ENCODE measurements around the gene COA5.

DNA sequence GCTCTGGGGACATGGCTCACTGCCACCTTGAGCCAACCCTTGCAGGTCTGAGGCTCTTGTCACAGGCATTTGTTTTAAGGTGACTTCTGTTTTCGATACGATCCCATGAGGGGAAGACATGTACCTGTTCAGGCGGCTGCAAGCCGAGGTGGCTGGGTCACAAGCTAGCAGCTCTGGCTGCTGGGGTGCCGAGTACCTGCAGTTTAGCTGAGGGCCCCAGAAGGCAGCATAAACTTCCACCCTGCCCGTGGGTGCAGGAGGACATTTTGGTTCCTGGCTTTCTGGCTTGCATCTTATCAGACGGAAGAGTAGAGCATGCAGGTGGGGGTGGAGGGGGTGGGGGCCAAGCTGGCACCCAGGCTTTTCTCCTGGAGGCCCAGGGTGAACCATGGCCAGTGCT lies 28.4 kb downstream of the COA5 start:
- TF ChIP-seq, protein P1, sequence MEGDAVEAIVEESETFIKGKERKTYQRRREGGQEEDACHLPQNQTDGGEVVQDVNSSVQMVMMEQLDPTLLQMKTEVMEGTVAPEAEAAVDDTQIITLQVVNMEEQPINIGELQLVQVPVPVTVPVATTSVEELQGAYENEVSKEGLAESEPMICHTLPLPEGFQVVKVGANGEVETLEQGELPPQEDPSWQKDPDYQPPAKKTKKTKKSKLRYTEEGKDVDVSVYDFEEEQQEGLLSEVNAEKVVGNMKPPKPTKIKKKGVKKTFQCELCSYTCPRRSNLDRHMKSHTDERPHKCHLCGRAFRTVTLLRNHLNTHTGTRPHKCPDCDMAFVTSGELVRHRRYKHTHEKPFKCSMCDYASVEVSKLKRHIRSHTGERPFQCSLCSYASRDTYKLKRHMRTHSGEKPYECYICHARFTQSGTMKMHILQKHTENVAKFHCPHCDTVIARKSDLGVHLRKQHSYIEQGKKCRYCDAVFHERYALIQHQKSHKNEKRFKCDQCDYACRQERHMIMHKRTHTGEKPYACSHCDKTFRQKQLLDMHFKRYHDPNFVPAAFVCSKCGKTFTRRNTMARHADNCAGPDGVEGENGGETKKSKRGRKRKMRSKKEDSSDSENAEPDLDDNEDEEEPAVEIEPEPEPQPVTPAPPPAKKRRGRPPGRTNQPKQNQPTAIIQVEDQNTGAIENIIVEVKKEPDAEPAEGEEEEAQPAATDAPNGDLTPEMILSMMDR (IDR thresholded peaks at IDR 0.05; ENCODE audit: poor library complexity) = no peak
- TF ChIP-seq EZH2phosphoT487 (IDR thresholded peaks at IDR 0.05; ENCODE audit: low read depth, severe bottlenecking, unreplicated experiment) = no peak
